DMS79 treated with DMSO at 0.1 percent for 48 hours (cell line): ENCODE data around the gene HERC2.

Experiments used
- DNase-seq: peaks from one replicate; lab custom pipeline; 2025; lab: John Stamatoyannopoulos, UW

The HERC2 gene

DNA sequence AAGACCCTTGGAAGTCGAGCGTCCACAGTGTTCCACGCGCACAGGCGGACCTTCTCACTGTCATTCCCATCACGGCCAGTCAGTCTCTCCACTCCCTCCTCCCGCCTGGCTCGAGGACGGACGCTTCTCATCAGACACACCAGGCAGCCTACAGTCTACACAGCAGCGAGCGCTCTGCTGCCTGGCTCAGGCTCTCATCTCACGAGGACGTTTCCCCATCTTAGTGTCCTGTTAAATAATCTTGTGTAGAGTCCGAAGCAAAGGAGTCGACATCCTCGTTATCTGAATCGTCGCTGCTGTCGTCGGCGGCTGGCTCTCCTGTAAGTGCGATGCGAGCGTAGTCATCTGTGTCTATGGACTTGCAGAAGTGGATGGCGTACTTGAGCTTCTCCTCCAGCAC lies 210.4 kb downstream of the HERC2 start:
- no peak for DNase-seq

DNA sequence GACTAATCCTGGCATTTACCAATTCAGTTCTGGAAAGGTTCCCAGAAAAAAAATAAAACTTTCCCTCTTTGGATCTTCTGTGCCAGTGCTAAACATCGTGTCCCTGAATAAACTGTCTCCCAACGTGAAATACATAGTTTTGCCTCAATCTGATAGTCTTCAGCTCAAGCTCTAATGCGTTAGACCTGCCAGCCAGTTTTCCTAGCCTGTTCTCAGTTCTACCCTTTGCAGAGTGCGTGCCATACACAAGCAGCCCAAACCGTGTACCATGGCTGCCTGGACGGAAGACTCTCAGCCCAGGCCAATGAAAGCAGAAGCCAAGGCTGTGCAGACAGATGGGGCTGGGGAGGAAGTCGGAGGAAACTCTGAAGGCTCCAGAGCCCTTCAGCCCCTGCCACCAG lies 211.5 kb downstream of the HERC2 start:
- no peak for DNase-seq

DNA sequence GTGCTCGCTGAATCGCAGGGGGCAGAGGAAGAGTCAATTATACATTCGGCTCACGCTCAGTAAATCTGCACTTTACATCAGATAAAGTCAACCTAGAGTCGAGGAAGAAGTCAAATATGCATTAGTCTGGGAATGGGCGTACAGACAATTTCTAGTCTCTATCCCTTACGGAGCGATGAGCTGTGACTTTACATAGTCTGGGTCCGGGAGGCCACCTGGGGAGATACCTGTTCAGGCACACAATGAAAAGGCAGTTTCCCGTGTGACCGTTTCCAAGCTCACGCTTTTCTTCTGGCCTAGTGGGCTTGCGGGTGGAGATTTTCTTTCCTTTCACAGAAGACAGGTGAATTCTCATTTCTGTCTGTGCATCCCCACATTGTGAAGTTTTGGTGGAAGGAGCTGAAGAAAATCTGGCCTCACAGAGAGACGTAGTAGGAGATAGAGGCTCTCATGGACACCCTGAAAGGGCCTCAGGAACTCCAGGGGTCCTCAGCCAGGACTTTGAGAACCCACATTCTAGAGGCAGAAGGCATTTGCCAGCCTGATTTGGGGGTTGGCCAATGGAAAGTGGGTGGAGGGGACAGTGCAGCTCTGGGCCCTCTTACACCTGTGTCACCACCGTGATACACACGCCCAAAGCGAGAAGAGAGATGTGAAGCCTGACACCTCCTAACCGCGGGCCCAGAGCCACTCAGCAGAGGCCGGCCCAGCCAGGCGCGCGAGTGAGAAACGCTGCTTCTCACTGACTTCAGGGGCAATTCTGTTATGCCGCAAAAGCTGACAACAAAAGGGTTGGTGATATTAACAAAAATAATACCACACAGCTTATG lies 212.1 kb downstream of the HERC2 start:
- DNase-seq: no peak

DNA sequence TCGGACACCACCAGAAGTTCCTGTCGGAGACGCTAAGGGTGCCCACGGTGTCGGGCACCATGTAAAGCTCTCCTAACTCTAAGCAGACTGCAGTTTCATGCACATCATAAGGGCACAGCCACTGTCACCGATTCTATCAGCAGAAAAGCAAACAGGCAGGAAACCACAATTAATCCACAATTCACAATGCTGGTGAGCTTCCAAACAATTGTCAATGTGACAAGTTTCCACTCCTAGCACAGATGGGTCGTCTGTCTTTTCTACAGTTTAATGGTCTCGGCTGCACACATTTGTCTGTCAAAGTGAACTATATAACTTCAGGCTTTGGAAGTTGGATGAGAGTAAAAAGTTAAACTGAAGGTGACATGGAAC lies 214.1 kb downstream of the HERC2 start:
- DNase-seq: no peak

DNA sequence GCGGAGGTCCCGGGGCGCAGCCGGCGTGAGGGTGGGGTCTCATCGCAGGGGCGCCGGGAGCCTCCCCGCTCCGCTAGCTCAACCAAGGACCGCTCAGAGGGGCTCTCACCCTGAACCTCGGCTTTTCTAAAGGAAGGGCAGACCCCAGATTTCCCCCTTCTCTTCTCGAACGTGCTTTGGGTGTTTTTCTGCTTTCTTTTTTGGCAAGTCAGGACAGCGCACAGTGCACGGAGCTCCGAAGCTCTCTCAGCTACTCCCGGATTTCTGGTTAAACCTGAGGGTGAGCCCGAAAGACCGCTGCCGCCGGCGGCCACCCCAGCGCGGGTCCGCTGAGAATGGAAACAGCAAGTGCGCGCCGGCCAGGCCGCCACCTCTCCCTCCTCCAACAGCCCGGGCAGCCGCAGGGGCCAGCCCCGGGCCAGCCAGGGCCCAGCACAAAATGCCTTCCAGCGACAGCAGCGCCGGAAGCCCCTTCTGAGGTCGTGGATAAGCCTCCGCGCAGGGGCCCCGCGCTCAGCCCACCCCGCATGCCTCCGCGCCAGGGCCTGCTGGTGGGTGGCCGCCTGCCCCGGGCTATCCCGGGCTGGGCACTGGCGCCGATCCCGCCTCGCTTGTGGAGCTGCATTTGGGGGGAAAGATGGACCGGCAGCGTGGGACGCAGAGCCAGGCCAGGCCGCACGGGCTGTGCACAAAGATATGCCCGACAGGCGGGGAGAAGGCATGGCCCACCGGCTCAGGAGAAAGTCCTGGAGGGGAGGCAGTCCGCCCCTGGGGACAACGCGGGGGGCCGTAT lies 214.7 kb downstream of the HERC2 start:
- no peak for DNase-seq

DNA sequence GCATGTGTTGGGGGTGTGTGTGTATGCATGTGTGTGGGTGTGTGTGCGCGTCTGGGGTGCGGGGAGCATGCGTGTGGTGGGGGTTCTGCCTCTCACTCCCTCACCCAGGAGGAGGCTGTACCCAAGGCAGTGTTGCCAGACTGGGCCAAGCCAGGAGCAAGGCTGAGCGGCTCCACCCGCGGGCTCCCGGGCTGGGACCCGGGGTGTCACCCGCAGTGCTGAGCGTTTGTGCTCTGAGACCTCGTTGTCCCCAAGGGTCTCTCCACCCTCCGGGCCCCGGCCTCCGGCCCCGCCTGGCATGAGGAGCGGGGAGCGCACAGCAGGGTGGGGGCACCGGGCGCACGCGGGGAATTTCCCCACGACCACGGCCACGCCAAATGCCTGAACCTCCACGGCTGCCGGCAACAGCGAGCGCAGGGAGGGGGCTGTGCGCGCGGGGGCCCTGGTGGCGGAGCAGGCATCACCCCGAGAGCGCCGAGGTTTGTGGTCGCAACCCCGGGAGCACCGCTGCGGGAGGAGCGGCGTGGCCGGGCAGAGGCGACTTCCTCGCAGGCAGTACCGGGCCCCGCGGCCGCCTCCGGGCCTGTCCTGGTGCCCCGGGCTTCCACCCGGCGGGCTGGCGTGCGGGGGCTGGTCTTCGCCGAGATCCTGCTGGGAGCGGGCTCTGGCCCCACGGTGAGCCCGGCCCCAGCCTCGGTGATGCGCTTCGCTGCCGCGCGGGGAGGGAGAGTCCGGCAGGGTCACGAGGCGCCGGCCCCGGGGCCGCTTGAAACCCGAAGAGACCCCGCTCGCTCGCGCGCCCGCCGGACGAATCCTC lies 215.5 kb downstream of the HERC2 start:
- DNase-seq: no peak

DNA sequence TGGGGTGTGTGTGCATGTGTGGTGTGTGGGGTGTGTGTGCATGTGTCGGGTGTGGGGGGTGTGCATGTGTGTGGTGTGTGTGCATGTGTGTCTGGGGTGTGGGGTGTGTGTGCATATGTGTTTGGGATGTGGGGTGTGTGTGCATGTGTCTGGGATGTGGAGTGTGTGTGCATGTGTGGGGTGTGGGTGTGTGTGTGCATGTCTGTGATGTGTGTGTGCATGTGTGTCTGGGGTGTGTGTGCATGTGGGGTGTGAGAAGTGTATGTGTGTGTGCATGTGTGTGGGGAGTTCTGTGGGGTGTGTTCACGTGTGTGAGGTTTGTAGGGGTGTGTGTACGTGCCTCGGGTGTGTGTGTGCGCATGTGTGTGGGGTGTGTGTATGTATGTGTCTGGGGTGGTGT lies 216.2 kb downstream of the HERC2 start:
- DNase-seq: no peak

DNA sequence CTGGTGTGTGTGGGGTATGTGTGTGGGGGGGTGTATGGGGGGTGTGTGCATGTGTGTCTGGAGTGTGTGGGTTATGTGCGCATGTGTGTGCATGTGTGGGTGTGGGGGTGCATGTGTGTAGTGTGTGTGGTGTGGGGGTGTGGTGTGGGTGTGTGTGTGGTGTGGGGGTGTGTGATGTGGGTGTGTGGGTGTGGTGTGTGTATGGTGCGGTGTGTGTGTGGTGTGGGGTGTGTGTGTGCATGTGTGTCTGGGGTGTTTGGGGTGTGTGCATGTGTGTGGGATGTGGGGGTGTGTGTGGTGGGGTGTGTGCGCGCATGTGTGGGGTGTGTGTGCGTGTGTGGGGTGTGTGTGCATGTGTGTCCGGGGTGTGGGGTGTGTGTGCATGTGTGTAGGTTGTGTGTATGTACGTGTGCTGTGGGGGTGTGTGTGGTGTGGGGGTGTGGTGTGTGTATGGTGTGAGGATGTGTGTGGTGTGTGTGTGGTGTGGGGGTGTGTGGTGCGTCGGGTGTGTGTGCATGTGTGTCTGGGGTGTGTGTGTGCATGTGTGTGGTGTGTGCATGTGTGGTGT lies 216.7 kb downstream of the HERC2 start:
- no peak for DNase-seq

DNA sequence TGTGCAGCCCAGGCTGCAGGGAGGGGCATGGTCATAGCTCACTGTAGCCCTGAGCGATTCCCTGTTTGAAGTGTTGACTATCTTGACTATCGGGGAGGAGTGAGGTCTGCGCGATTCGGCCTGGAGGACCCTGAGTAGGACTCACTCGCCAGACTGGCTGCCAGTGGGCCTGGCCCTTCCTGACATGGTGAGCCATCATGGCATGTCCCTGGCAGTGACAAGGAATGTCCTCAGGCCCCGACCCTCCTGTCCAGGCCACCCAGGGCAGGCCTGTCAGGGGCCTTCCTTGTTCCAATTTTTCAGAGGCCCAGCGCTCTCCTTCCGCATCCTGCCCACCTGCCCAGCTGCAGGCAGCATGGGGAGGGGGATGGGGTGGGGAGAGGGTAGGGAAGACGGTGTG lies 217.7 kb downstream of the HERC2 start:
- no peak for DNase-seq

DNA sequence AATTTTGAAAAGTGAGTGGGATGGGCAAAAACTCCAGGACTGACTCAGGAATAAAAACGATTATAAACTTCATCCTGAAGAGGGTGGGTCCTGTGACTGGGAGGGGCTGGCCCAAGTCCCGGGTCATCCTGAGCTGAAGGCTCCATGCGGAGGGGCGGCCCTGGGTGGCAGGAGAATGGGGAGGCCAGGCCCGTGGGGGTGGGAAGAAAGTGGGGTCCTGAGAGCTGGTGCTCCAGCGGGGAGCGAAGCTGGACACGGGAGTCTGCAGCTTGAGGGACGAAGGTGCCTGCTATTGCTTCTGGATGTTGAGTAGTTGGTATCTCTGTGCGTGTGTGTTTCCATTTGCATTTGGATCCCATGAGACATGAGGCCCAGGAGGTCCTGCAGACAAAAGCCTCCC lies 218.1 kb downstream of the HERC2 start:
- no peak for DNase-seq

DNA sequence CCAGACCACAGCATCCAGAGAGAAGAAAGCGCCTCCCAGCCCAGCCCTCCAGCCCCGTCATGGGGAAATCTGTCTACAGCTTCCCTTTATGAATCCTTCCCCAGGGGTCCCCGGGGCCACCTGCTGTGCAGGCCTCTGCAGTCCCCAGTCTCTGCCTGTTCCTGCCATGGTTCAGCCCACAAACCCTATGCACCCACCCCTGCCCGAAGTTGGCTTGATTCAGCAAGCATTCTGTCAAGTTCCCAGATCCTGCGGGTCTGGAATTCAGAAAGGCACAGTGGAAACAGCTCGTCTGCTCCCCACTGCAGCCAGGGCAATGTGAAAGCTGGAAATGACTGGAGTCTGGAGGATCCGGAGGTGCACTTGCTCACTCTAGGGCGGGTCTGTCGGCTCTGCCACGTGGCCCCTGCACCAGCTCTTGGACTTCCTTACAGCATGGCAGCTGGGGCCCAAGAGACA lies 220.0 kb downstream of the HERC2 start:
- DNase-seq: no peak

DNA sequence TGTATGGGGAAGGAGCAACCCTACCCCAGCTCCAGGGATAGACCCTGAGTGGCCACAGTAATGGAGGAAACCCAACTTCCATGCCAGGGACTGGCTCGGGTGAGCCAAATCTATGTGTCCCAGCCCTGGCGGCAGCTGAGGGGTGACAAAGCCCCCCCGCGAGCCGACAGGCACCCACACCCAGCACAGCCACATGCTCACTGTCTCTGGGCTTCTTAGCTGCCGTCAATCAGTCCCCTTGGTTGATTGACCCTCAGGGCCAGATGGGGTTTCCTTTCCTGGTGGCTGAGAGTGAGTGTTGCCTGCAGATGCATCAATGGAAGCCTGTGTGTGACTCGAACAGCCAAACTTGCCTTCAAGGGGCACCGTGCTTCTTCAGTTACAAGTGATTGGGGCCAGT lies 220.8 kb downstream of the HERC2 start:
- no peak for DNase-seq

DNA sequence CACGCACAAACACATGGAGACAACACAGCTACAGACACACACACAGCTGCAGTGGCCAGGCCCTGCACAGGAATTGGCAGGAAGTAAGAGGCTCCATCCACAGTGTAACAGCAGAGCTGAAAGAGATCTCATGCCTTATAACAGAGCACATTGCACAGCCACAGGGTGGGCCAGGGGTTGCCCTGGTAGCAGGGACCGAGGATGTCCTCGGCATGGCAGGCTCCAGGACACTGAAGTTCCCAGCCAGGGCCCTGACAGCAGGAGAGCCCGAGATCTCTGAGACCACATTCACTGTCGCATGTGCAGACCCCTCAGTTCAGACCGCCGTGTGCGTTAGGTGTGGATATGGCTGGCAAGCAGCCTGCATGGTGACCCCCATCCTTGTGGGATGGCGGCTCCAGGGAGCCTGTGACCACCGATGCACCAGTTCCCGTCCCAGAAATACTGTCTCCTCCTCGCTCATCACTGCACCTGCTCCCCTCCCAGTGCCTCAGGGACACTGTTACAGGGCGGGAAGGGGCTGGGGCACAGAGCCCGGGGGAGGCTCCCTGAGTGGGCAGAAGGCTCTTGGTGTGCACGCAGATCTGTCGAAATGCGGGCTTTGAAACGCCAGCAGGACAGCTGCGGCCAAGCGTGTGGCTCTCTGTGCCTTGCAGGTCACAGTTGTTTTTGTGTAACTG lies 221.3 kb downstream of the HERC2 start:
- DNase-seq: no peak

DNA sequence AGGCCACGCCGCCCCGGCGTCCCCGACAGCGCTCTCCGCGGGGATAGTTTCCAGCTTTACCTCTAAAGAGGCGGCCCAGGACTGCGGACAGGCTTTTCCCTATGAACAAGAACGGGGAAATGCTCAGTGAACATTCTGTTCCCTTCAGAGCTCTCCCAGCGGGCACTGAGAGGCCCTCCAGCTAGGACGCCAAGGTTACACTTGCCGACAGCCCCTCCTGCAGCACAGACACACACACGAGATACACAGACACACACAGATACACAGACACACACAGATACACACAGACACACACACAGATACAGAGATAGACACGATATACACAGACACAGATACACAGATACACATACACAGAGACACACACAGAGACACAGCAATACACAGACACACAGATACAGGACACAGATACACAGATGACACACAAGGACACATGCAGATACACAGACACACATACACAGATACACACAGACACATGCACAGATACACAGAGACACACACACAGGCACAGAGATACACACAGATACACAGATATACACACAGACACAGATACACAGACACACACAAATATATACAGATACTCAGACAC lies 222.3 kb downstream of the HERC2 start:
- DNase-seq: no peak

DNA sequence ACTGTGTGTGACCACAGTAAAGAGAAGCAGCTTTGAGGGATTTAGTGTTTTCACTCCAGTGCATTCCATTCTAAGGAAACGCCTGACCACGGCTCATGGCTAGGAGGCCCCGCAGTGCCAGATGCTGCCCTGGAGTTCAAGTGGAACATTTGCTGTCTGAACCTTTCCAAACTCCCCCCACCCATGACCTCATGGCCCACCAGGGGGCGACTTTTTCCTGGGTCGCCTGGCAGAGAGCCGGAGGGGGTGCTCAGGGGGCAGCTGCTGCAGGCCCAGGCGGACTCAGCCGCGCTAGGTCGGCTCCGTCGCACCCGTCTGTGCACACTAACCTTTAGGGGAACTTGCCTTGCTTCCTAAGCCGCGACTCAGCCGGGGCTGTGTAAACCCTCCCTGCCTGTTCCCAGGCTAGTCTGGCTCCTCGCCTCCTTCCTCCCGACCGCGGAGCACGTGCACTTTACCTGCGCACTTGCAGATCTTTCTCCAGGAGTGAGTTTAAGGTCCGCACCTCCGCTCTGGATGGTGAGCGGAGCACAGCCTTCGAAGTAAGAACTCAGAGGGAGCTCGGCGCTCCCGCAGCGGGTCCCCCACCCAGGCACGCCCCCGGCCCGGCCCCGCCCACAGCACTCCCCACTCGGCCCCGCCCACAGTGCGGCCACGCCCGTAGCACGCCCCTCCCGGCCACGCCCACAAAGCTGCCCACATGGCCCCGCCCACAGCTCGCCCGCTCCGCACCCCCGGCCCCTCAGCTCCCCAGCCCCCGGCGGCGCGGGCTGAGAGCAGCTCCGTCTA lies 223.0 kb downstream of the HERC2 start, which contains the start of gene OCA2:
Gene OCA2 (minus strand): TSS at position 550 of the 789 bp plus-strand sequence. CDS start 17,441 bp downstream, outside the sequence.
- no peak for DNase-seq

DNA sequence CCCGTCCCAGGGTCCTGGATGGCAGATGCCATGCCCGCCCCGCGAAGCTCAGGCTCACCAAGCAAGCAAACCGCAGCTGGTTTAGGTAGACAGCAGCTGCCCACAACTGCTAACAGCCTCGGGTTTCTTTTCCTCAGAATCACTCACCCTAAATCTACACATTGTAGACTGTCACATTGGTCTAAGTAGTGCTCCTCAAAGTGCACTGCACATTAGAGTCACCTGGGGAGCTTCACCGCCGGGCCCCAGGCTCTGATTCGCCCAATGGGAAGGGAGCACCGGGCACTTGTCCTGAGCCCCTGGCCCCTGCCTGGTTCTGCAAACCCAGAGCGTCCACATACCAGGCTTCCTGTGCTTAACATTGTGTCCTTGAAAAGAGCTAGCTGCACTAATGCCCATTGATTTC lies 223.6 kb downstream of the HERC2 start:
- DNase-seq: no peak

DNA sequence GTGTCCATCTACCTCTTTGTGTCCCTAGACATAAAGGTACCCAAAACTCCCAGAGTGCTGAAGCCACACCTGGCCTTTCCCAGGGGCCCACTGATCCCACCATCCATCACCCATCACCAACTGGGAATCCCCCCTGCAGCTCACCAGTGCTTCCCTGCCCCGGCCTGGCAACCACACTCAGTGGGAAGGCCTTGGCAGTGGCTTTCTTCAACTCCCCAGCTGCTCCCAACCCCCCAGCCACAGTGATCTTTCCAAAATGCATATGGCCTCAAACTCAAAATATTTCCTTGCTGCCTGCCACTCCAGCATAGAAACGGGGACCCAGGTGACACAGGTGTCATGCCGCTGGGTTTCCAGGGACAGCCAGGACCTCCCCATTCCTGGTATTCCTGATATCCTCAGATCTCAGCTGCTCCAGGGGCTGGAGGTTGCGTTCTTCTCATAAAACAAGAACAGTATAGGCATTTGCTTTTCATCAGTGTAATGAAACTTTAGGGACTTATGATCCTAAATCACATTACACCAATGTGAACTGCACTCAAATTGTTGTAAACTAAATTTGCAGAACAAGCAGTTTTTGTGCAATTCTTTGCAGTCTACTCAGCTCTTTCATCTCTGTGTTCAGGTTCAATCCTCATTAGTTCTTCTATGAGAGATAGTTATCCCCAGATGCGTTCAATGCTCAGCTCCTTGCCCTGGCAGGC lies 224.2 kb downstream of the HERC2 start:
- no peak for DNase-seq

DNA sequence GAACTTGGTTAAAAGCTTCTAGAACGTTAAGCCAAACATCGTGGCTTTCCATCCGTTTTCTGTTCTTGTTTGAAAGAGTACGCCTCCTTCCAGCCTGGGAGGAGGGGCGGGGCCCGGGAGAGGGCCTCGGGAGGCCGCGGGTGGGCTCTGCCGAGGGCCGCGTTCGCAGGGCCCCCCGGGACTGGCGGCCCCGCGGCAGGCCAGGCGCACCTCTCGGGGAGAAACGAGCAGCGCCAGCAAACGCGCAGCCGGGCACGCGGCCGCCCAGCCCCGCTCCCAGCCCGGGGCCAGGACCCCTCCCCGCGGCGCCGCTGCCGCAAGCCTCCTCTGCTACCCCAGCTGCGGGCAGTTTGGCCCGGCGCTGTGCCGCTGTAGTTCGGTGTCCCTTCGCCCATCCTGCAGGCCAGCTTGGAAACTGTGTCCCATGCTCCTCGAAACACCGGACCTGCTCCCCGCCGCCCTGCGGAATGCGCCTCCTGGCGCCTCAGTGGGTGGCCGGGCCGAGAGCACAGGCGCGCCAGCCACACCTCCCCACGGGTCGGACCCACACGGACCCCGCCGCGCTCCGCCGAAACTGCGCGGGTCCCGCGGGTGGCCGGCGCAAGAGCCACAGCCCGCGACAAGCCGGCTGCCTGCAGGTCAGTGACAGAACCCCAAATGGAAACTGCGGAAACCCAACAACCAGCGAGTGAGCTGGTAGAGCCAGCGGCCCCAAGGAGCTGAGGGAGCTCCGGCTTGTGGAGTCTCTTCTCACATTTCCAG lies 225.1 kb downstream of the HERC2 start:
- no peak for DNase-seq

DNA sequence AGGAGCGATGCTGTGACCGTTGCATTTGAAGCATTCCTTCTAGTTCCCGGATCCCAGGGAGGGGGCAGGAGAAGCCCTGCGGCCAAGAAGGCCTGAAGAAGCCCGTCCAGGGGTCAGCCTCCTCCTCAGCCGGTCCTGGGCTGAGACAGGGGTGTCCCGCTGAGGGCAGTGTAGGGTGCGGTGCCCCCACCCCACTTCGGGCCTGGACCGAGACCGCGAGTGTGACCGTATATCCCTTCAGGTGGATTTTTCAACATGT lies 225.6 kb downstream of the HERC2 start:
- DNase-seq: no peak
